Suprapubic skin (tissue), 4 donors: ENCODE measurements around the gene BAIAP2L2. TPM values are rescaled to one million over a fixed set of nuclear protein-coding genes. Genes with fewer than 3 reads are reported as not detected.

Experiments used
- DNase-seq, 2 donors: peaks; one replicate each; pipeline ENCODE4 v3.0.0-alpha.2; 2019; ENCODE audit warnings: low spot score in 2 of 2
- H3K27ac ChIP-seq: fragments of 200-600 bp; sonication (generic); one replicate; pipeline ENCODE4 v1.5.1; 2019
- H3K27me3 ChIP-seq: fragments of 200-600 bp; sonication (generic); one replicate; pipeline ENCODE4 v1.5.1; 2019
- H3K36me3 ChIP-seq: fragments of 200-600 bp; sonication (generic); one replicate; pipeline ENCODE4 v1.5.1; 2019
- H3K4me1 ChIP-seq: fragments of 200-600 bp; sonication (generic); one replicate; pipeline ENCODE4 v1.5.1; 2019
- H3K4me3 ChIP-seq: fragments of 200-600 bp; sonication (generic); one replicate; pipeline ENCODE4 v1.5.1; 2019; ENCODE audit warnings: mild to moderate bottlenecking
- H3K9me3 ChIP-seq: fragments of 200-600 bp; sonication (generic); one replicate; pipeline ENCODE4 v1.5.1; 2019
- CTCF ChIP-seq, 2 donors: fragments of 200-600 bp in 1 of 2; fragments of 450-650 bp in 1 of 2; sonication (generic) in 1 of 2; IDR thresholded peaks; one replicate each; pipeline ENCODE4 v1.5.1; 2016 to 2019; ENCODE audit warnings: antibody characterized with exemption in 2 of 2, mild to moderate bottlenecking in 1 of 2, moderate library complexity in 1 of 2
- EP300 ChIP-seq: sonication (generic); formaldehyde crosslinking; IDR thresholded peaks from one replicate; pipeline ENCODE4 v1.6.1; 2017; ENCODE audit warnings: antibody characterized with exemption
- POLR2A ChIP-seq, 2 donors: fragments of 450-650 bp; IDR thresholded peaks; one replicate each; pipeline ENCODE4 v1.6.1; 2017; ENCODE audit warnings: antibody characterized with exemption in 2 of 2, mild to moderate bottlenecking in 2 of 2, moderate library complexity in 2 of 2
- POLR2AphosphoS5 ChIP-seq, 3 donors: sonication (generic); formaldehyde crosslinking; IDR thresholded peaks; one replicate each; pipeline ENCODE4 v1.6.1; 2017; ENCODE audit warnings: antibody characterized with exemption in 3 of 3
- WGBS: methylation state at CpG from one replicate; pipeline ENCODE4 v1.1.5; 2018; 5-methylcytosine and 5-hydroxymethylcytosine counted together
- total RNA-seq, 4 donors: library from RNA; depleted of rRNA; stranded (reverse); fragments of >200 nt; gene quantifications; one replicate each; pipeline ENCODE4 v1.1.0, GENCODE V29; 2016

The BAIAP2L2 gene
- total RNA-seq, 4 donors from 2014 or later = 0.49 to 1.7 (median 1.6) TPM

- TF ChIP-seq POLR2AphosphoS5 (IDR thresholded peaks at IDR 0.05) = no peak
- no peak for TF ChIP-seq POLR2A (IDR thresholded peaks at IDR 0.05)
- no peak for TF ChIP-seq EP300
- no peak for TF ChIP-seq CTCF (IDR thresholded peaks at IDR 0.05)
- no peak overlapping the region for H3K4me3 ChIP-seq
- WGBS = 87% methylated on average over 28 of the region's 28 CpGs
- peaks cover 68% of the 10 kb centered on the region for H3K36me3 ChIP-seq
- no peak overlapping the region for H3K27ac ChIP-seq
- no peaks in the 10 kb centered on the region for H3K4me1 ChIP-seq
- H3K9me3 ChIP-seq = no peaks in the 10 kb centered on the region
- no peak for DNase-seq
- no peaks in the 10 kb centered on the region for H3K27me3 ChIP-seq
These were observed 37.0 kb downstream of the BAIAP2L2 start for GRCh38 chr22:38073150-38074130.

- TF ChIP-seq POLR2AphosphoS5 (IDR thresholded peaks at IDR 0.05) (no peak), CTCF (IDR thresholded peaks at IDR 0.05) (no peak), EP300 (no peak), POLR2A (IDR thresholded peaks at IDR 0.05) (no peak)
- no peak overlapping the region for H3K27ac ChIP-seq
- no peaks in the 10 kb centered on the region for H3K9me3 ChIP-seq
- H3K4me3 ChIP-seq = no peak overlapping the region
- H3K36me3 ChIP-seq = peaks cover 77% of the 10 kb centered on the region
- H3K4me1 ChIP-seq = peaks cover 3% of the 10 kb centered on the region
- H3K27me3 ChIP-seq = no peaks in the 10 kb centered on the region
- WGBS = 95% methylated on average over 19 of the region's 25 CpGs
- peak in 1 of 2 donors; percentile 71 for DNase-seq
These were observed 37.9 kb downstream of the BAIAP2L2 start for GRCh38 chr22:38072322-38073149.

- no peak for DNase-seq
- no peaks in the 10 kb centered on the region for H3K27me3 ChIP-seq
- TF ChIP-seq CTCF (IDR thresholded peaks at IDR 0.05) = no peak
- no peak for TF ChIP-seq EP300
- TF ChIP-seq POLR2A (IDR thresholded peaks at IDR 0.05) = no peak
- TF ChIP-seq POLR2AphosphoS5 (IDR thresholded peaks at IDR 0.05) = no peak
- no peak overlapping the region for H3K27ac ChIP-seq
- peaks cover 4% of the 10 kb centered on the region for H3K4me1 ChIP-seq
- peaks cover 85% of the 10 kb centered on the region for H3K36me3 ChIP-seq
- WGBS = 91% methylated on average over 15 of the region's 22 CpGs
- no peak overlapping the region for H3K4me3 ChIP-seq
- H3K9me3 ChIP-seq = no peaks in the 10 kb centered on the region
These were observed 38.8 kb downstream of the BAIAP2L2 start for GRCh38 chr22:38071421-38072321.

GRCh38 chr22:38070250-38070921 is 40.1 kb downstream of the BAIAP2L2 start:
- WGBS = 84% methylated on average over 7 of the region's 11 CpGs
- Histone ChIP-seq H3K27me3 (no peaks in the 10 kb centered on the region), H3K4me1 (peaks cover 15% of the 10 kb centered on the region), H3K36me3 (peaks cover 95% of the 10 kb centered on the region), H3K4me3 (no peak overlapping the region), H3K27ac (peak overlapping the region; percentile 17), H3K9me3 (no peaks in the 10 kb centered on the region)
- DNase-seq = peak in 1 of 2 donors; percentile 69
- TF ChIP-seq POLR2AphosphoS5 (IDR thresholded peaks at IDR 0.05) (no peak), CTCF (IDR thresholded peaks at IDR 0.05) (no peak), POLR2A (IDR thresholded peaks at IDR 0.05) (no peak), EP300 (no peak)
